H9 (cell line): ENCODE measurements around the gene POF1B. TPM values are rescaled to one million over a fixed set of nuclear protein-coding genes. Genes with fewer than 3 reads are reported as not detected.

Experiments
- DNase-seq: peaks from one replicate; pipeline ENCODE4 v3.0.0-alpha.2; 2017
- H2AFZ ChIP-seq: one replicate; pipeline ENCODE4 v1.6.1; 2013; ENCODE audit warnings: mild to moderate bottlenecking, low read length, control low read depth, moderate library complexity
- H2AK5ac ChIP-seq: 2 replicates; pipeline ENCODE4 v1.6.1; 2013; ENCODE audit warnings: low read length, control low read depth, mixed read lengths; ENCODE audit not compliant: insufficient read length
- H2BK120ac ChIP-seq: one replicate; pipeline ENCODE4 v1.6.1; 2013; ENCODE audit warnings: low read depth, mild to moderate bottlenecking, low read length, control low read depth, inconsistent platforms; ENCODE audit not compliant: poor library complexity, severe bottlenecking
- H2BK12ac ChIP-seq: 2 replicates; pipeline ENCODE4 v1.6.1; 2013; ENCODE audit warnings: low read length, control low read depth, mixed read lengths, low read depth; ENCODE audit not compliant: insufficient read length
- H2BK15ac ChIP-seq: 2 replicates; pipeline ENCODE4 v1.6.1; 2013; ENCODE audit warnings: low read depth, low read length, control low read depth
- H2BK20ac ChIP-seq: one replicate; pipeline ENCODE4 v1.6.1; 2013; ENCODE audit warnings: low read depth, mild to moderate bottlenecking, low read length, control low read depth, inconsistent platforms; ENCODE audit not compliant: poor library complexity, severe bottlenecking
- H2BK5ac ChIP-seq: 2 replicates; pipeline ENCODE4 v1.6.1; 2013; ENCODE audit warnings: low read length, control low read depth, mixed read lengths; ENCODE audit not compliant: insufficient read length
- H3K14ac ChIP-seq: 2 replicates; pipeline ENCODE4 v1.6.1; 2013; ENCODE audit warnings: low read length, control low read depth; ENCODE audit not compliant: insufficient read depth
- H3K18ac ChIP-seq: 2 replicates; pipeline ENCODE4 v1.6.1; 2013; ENCODE audit warnings: low read depth, mild to moderate bottlenecking, mixed read lengths, low read length, control low read depth; ENCODE audit not compliant: insufficient read length
- H3K23ac ChIP-seq: 2 replicates; pipeline ENCODE4 v1.6.1; 2013; ENCODE audit warnings: low read length, control low read depth, mixed read lengths, low read depth; ENCODE audit not compliant: insufficient read length
- H3K23me2 ChIP-seq: 2 replicates; pipeline ENCODE4 v1.6.1; 2013; ENCODE audit warnings: low read depth, mild to moderate bottlenecking, mixed read lengths, low read length, control low read depth; ENCODE audit not compliant: insufficient read length, poor library complexity, severe bottlenecking
- H3K27ac ChIP-seq: 2 replicates; pipeline ENCODE4 v1.5.1; 2013; ENCODE audit warnings: low read length, control low read depth, mixed read lengths, low read depth; ENCODE audit not compliant: insufficient read length
- H3K27me3 ChIP-seq: 2 replicates; pipeline ENCODE4 v1.6.1; 2013; ENCODE audit warnings: low read length, control low read depth, inconsistent platforms; ENCODE audit not compliant: insufficient read depth
- H3K4ac ChIP-seq: 2 replicates; pipeline ENCODE4 v1.6.1; 2013; ENCODE audit warnings: low read depth, mild to moderate bottlenecking, control low read depth, inconsistent platforms, low read length, moderate library complexity
- H3K4me1 ChIP-seq: 2 replicates; pipeline ENCODE4 v1.6.1; 2013; ENCODE audit warnings: low read length, control low read depth, inconsistent platforms; ENCODE audit not compliant: insufficient read depth
- H3K4me2 ChIP-seq: 2 replicates; pipeline ENCODE4 v1.6.1; 2013; ENCODE audit warnings: low read length, control low read depth, mixed read lengths; ENCODE audit not compliant: insufficient read length, insufficient read depth
- H3K56ac ChIP-seq: 2 replicates; pipeline ENCODE4 v1.6.1; 2013; ENCODE audit warnings: low read depth, mild to moderate bottlenecking, mixed read lengths, low read length, control low read depth; ENCODE audit not compliant: insufficient read length
- H3K79me1 ChIP-seq: 2 replicates; pipeline ENCODE4 v1.6.1; 2013; ENCODE audit warnings: low read depth, mild to moderate bottlenecking, moderate library complexity, low read length, control low read depth, inconsistent platforms; ENCODE audit not compliant: insufficient read depth, poor library complexity, severe bottlenecking
- H3K79me2 ChIP-seq: 2 replicates; pipeline ENCODE4 v1.6.1; 2013; ENCODE audit warnings: low read length, control low read depth, inconsistent platforms; ENCODE audit not compliant: insufficient read depth
- H3K9ac ChIP-seq: 2 replicates; pipeline ENCODE4 v1.6.1; 2013; ENCODE audit warnings: low read length, control low read depth, mixed read lengths; ENCODE audit not compliant: insufficient read length; ENCODE audit errors: extremely low read depth
- H3K9me3 ChIP-seq: one replicate; pipeline ENCODE4 v1.6.1; 2013; ENCODE audit warnings: low read depth, low read length, inconsistent platforms; ENCODE audit not compliant: control insufficient read depth
- H3T11ph ChIP-seq: one replicate; pipeline ENCODE4 v1.6.1; 2013; ENCODE audit warnings: mild to moderate bottlenecking, low read length, control low read depth, inconsistent platforms
- H4K20me1 ChIP-seq: one replicate; pipeline ENCODE4 v1.6.1; 2013; ENCODE audit not compliant: control insufficient read depth, insufficient read length, insufficient read depth
- H4K5ac ChIP-seq: 2 replicates; pipeline ENCODE4 v1.6.1; 2013; ENCODE audit warnings: low read depth, mild to moderate bottlenecking, mixed read lengths, low read length, control low read depth; ENCODE audit not compliant: insufficient read length
- H4K8ac ChIP-seq: replicated peaks from 2 replicates; pipeline ENCODE4 v1.6.1; 2013; ENCODE audit warnings: low read length, control low read depth, mixed read lengths, low read depth; ENCODE audit not compliant: insufficient read length
- H4K91ac ChIP-seq: 2 replicates; pipeline ENCODE4 v1.6.1; 2013; ENCODE audit warnings: low read depth, mild to moderate bottlenecking, moderate library complexity, mixed read lengths, low read length, control low read depth; ENCODE audit not compliant: insufficient read length
- H3K27ac Mint-ChIP-seq, 3 experiments: 2 replicates in 2 of 3; 3 replicates in 1 of 3; pipeline ENCODE4 v1.8.0; 2020 to 2021; ENCODE audit warnings: mixed read lengths in 3 of 3, mild to moderate bottlenecking in 1 of 3, moderate library complexity in 1 of 3
- H3K27me3 Mint-ChIP-seq: 2 replicates; pipeline ENCODE4 v1.8.0; 2021; ENCODE audit warnings: low read depth, mild to moderate bottlenecking, moderate library complexity, mixed read lengths
- H3K36me3 Mint-ChIP-seq, 3 experiments: 2 replicates in 2 of 3; 3 replicates in 1 of 3; pipeline ENCODE4 v1.8.0; 2020 to 2021; ENCODE audit warnings: low read depth in 3 of 3, mixed read lengths in 3 of 3; ENCODE audit not compliant: insufficient read depth in 1 of 3
- H3K4me1 Mint-ChIP-seq, 2 experiments: 2 replicates each; pipeline ENCODE4 v1.8.0; 2020; ENCODE audit warnings: mixed read lengths in 2 of 2
- H3K4me3 Mint-ChIP-seq, 2 experiments: 2 replicates in 1 of 2; 3 replicates in 1 of 2; pipeline ENCODE4 v1.8.0; 2020 to 2021; ENCODE audit warnings: mild to moderate bottlenecking in 2 of 2, mixed read lengths in 2 of 2, moderate library complexity in 1 of 2
- H3K9me3 Mint-ChIP-seq, 2 experiments: 2 replicates in 1 of 2; 3 replicates in 1 of 2; pipeline ENCODE4 v1.8.0; 2020; ENCODE audit warnings: mild to moderate bottlenecking in 2 of 2, mixed read lengths in 2 of 2, moderate library complexity in 1 of 2
- WGBS: extraction: QIAGEN DNeasy Blood & Tissue Kit; methylation state at CpG from one replicate; pipeline ENCODE4 v1.1.7; 2013; ENCODE audit warnings: missing lambda C conversion rate, low lambda C conversion rate, mixed read lengths; ENCODE audit not compliant: insufficient read length; ENCODE audit errors: extremely low coverage; 5-methylcytosine and 5-hydroxymethylcytosine counted together
- total RNA-seq: library from RNA; stranded (reverse); gene quantifications from 2 replicates; pipeline ENCODE4 v1.2.1, GENCODE V29; 2021
- TF ChIP-seq, protein P1 (sequence below): fragments of 200-600 bp; sonication (generic); conservative IDR thresholded peaks from 3 replicates; pipeline ENCODE4 v1.8.0; 2021; ENCODE audit warnings: antibody characterized with exemption, mild to moderate bottlenecking

POF1B gene
- total RNA-seq, 1 experiment from 2014 or later: not detected

- H3K56ac ChIP-seq: no peak overlapping the region
- H3K23me2 ChIP-seq: no peaks in the 10 kb centered on the region
- H4K20me1 ChIP-seq: no peaks in the 10 kb centered on the region
- H3T11ph ChIP-seq: no peak overlapping the region
- no peaks in the 10 kb centered on the region for H3K79me1 ChIP-seq
- H3K36me3 Mint-ChIP-seq: no peaks in the 10 kb centered on the region; a peak in 2 of 7 replicates
- H3K14ac ChIP-seq: no peak overlapping the region
- no peak overlapping the region for H2BK120ac ChIP-seq
- peaks cover 70 to 76% of the 10 kb centered on the region in 2 experiments for H3K9me3 Mint-ChIP-seq
- no peaks in the 10 kb centered on the region for H3K27me3 ChIP-seq
- no peaks in the 10 kb centered on the region; the same call in 1 of the 2 replicates for H3K27me3 Mint-ChIP-seq
- peaks cover 5% of the 10 kb centered on the region for H3K9me3 ChIP-seq
- no peak overlapping the region for H3K18ac ChIP-seq
- H2BK5ac ChIP-seq: no peak overlapping the region
- H4K5ac ChIP-seq: no peak overlapping the region
- H4K91ac ChIP-seq: no peak overlapping the region
- H3K4me1 ChIP-seq: no peaks in the 10 kb centered on the region
- no CpG with 5 or more reads among the region's 2 CpGs for WGBS
- no peak overlapping the region for H2AK5ac ChIP-seq
- H3K27ac Mint-ChIP-seq: no peak overlapping the region
- no peak overlapping the region for H3K4me3 Mint-ChIP-seq
- no peak overlapping the region for H3K4me2 ChIP-seq
- no peak overlapping the region for H2BK15ac ChIP-seq
- H2BK12ac ChIP-seq: no peak overlapping the region
- no peaks in the 10 kb centered on the region for H3K4me1 Mint-ChIP-seq
- H4K8ac ChIP-seq: no peak overlapping the region
- TF ChIP-seq, protein P1, sequence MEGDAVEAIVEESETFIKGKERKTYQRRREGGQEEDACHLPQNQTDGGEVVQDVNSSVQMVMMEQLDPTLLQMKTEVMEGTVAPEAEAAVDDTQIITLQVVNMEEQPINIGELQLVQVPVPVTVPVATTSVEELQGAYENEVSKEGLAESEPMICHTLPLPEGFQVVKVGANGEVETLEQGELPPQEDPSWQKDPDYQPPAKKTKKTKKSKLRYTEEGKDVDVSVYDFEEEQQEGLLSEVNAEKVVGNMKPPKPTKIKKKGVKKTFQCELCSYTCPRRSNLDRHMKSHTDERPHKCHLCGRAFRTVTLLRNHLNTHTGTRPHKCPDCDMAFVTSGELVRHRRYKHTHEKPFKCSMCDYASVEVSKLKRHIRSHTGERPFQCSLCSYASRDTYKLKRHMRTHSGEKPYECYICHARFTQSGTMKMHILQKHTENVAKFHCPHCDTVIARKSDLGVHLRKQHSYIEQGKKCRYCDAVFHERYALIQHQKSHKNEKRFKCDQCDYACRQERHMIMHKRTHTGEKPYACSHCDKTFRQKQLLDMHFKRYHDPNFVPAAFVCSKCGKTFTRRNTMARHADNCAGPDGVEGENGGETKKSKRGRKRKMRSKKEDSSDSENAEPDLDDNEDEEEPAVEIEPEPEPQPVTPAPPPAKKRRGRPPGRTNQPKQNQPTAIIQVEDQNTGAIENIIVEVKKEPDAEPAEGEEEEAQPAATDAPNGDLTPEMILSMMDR: peak; percentile 41; the same call in 2 of the 3 replicates
- H3K79me2 ChIP-seq: no peaks in the 10 kb centered on the region
- H3K27ac ChIP-seq: no peak overlapping the region
- no peak overlapping the region for H2AFZ ChIP-seq
- no peak overlapping the region for H2BK20ac ChIP-seq
- no peak overlapping the region for H3K23ac ChIP-seq
- H3K9ac ChIP-seq: no peak overlapping the region
- DNase-seq: peak; percentile 26
- no peak overlapping the region for H3K4ac ChIP-seq
Observed at GRCh38 chrX:85309717-85310116, 69.7 kb downstream of the POF1B start.
